Endothelial cell of umbilical vein (primary cell): ENCODE measurements around the gene DPP6. TPM values are rescaled to one million over a fixed set of nuclear protein-coding genes. Genes with fewer than 3 reads are reported as not detected.

Experiments used
- BruUV-seq: library from RNA; stranded (reverse); fragments of 400-500 nt; replicated peaks from 2 replicates; lab custom pipeline; 2021; lab: Mats Ljungman, UMichigan
- CTCF ChIA-PET: fragments of 300-600, 350-600 bp; sonication (Branson Sonifier 250); formaldehyde crosslinking; loops from one replicate; lab custom pipeline; 2021; ENCODE audit warnings: antibody characterized with exemption, inconsistent platforms; lab: Charles Lee
- POLR2A ChIA-PET: fragments of 300-600, 350-600 bp; sonication (Branson Sonifier 250); formaldehyde crosslinking; loops from one replicate; lab custom pipeline; 2021; ENCODE audit warnings: antibody characterized with exemption, inconsistent platforms; lab: Charles Lee
- DNase-seq: peaks from one replicate; pipeline ENCODE4 v3.0.0-alpha.2; 2011; ENCODE audit warnings: low read depth, low spot score
- FAIRE-seq: peaks from 2 replicates; lab custom pipeline; 2011; peaks lifted over from hg19 to GRCh38; lab: Jason Lieb, UNC
- H2AFZ ChIP-seq: 2 replicates; pipeline ENCODE4 v1.6.0; 2012; ENCODE audit warnings: low read depth, low read length, control low read depth, inconsistent platforms
- H3K27ac ChIP-seq: 2 replicates; pipeline ENCODE4 v1.5.1; 2011; ENCODE audit warnings: low read depth, mild to moderate bottlenecking, control low read depth, low read length, moderate library complexity; ENCODE audit not compliant: insufficient read depth
- H3K27me3 ChIP-seq, 2 experiments: 2 replicates each; pipeline versions ENCODE4 v1.6.0 to v1.6.1; 2011; ENCODE audit warnings: low read length in 2 of 2, mixed read lengths in 1 of 2; ENCODE audit not compliant: control insufficient read depth in 2 of 2, insufficient read depth in 2 of 2
- H3K36me3 ChIP-seq, 2 experiments: 2 replicates in 1 of 2; 3 replicates in 1 of 2; pipeline ENCODE4 v1.5.1; 2011; ENCODE audit warnings: low read length in 2 of 2, mild to moderate bottlenecking in 1 of 2, moderate library complexity in 1 of 2; ENCODE audit not compliant: control insufficient read depth in 2 of 2, insufficient read depth in 2 of 2; ENCODE audit errors: extremely low read depth in 1 of 2
- H3K4me1 ChIP-seq: 3 replicates; pipeline ENCODE4 v1.5.1; 2011; ENCODE audit warnings: mild to moderate bottlenecking, low read length; ENCODE audit not compliant: control insufficient read depth, insufficient read depth; ENCODE audit errors: extremely low read depth
- H3K4me2 ChIP-seq: 2 replicates; pipeline ENCODE4 v1.6.1; 2011; ENCODE audit warnings: low read length, control low read depth, mixed read lengths; ENCODE audit not compliant: insufficient read depth
- H3K4me3 ChIP-seq, 3 experiments: fragments of 200-600 bp in 1 of 3; sonication (generic), shearing (Covaris generic) in 1 of 3; replicated peaks in 1 of 3; 2 replicates each; pipeline ENCODE4 v1.5.1; 2011 to 2016; ENCODE audit warnings: control low read depth in 3 of 3, low read length in 3 of 3, mild to moderate bottlenecking in 2 of 3, inconsistent platforms in 1 of 3, low read depth in 1 of 3, moderate library complexity in 1 of 3; ENCODE audit not compliant: insufficient read depth in 1 of 3
- H3K79me2 ChIP-seq: 2 replicates; pipeline ENCODE4 v1.6.0; 2012; ENCODE audit warnings: low read length, inconsistent platforms; ENCODE audit not compliant: control insufficient read depth, insufficient read depth
- H3K9ac ChIP-seq: replicated peaks from 2 replicates; pipeline ENCODE3; 2011; ENCODE audit warnings: low read length, control low read depth; ENCODE audit not compliant: insufficient read depth; ENCODE audit errors: extremely low read depth
- H3K9me1 ChIP-seq: replicated peaks from 3 replicates; pipeline ENCODE4 v1.6.0; 2011; ENCODE audit warnings: mild to moderate bottlenecking, low read length; ENCODE audit not compliant: control insufficient read depth, insufficient read depth; ENCODE audit errors: extremely low read depth
- H3K9me3 ChIP-seq: replicated peaks from 2 replicates; pipeline ENCODE4 v1.5.1; 2012; ENCODE audit warnings: low read length, inconsistent platforms; ENCODE audit not compliant: control insufficient read depth, insufficient read depth
- H4K20me1 ChIP-seq: replicated peaks from 2 replicates; pipeline ENCODE3; 2011; ENCODE audit warnings: mild to moderate bottlenecking, low read length; ENCODE audit not compliant: control insufficient read depth, insufficient read depth; ENCODE audit errors: extremely low read depth
- EZH2 ChIP-seq: IDR thresholded peaks from 2 replicates; pipeline ENCODE4 v1.6.1; 2012; ENCODE audit warnings: borderline replicate concordance, low read depth, mild to moderate bottlenecking, moderate library complexity, low read length, inconsistent platforms; ENCODE audit not compliant: severe bottlenecking
- FOS ChIP-seq: IDR thresholded peaks from 2 replicates; pipeline ENCODE4 v1.6.1; 2011; ENCODE audit warnings: mild to moderate bottlenecking, low read length, moderate library complexity, borderline replicate concordance; ENCODE audit not compliant: insufficient read depth
- GATA2 ChIP-seq: IDR thresholded peaks from 2 replicates; pipeline ENCODE4 v1.7.0; 2011; ENCODE audit warnings: low read depth, mild to moderate bottlenecking, moderate library complexity, mixed read lengths, low read length; ENCODE audit not compliant: insufficient read length, insufficient read depth
- POLR2AphosphoS5 ChIP-seq: IDR thresholded peaks from 2 replicates; pipeline ENCODE4 v1.6.1; 2012; ENCODE audit warnings: low read depth, mild to moderate bottlenecking, control low read depth, low read length, moderate library complexity; ENCODE audit not compliant: insufficient read depth
- dilution Hi-C: fragments of 300-500 bp; cut with MboI; formaldehyde crosslinking; loops from one replicate; pipeline ENCODE4 v1.15.0; 2019; ENCODE audit warnings: low sequenced_read_pairs; ENCODE audit not compliant: extremely low pct_ligation_motif_present
- intact Hi-C: fragments of 100-400 bp; cut with micrococcal nuclease; formaldehyde crosslinking; loops from one replicate; pipeline ENCODE4 v1.10.0; 2022
- polyA plus RNA-seq, 4 experiments: library from polyadenylated mRNA; depleted of rRNA in 3 of 4; stranded (reverse) in 3 of 4; unstranded in 1 of 4; fragments of >200 nt; gene quantifications; 2 replicates each; pipeline versions ENCODE4 v1.2.1 to v1.2.3, GENCODE V29; 2011 to 2012; ENCODE audit warnings: missing spikeins in 1 of 4
- total RNA-seq: library from RNA; stranded (reverse); gene quantifications from 2 replicates; pipeline ENCODE4 v1.2.3, GENCODE V29; 2021
- TF ChIP-seq, protein P1 (sequence below), 2 donors: IDR thresholded peaks; 1 replicate in 1 of 2; 2 replicates in 1 of 2; pipeline ENCODE4 v1.5.1; 2011; ENCODE audit warnings: low read length in 2 of 2, mild to moderate bottlenecking in 2 of 2, moderate library complexity in 2 of 2, control low read depth in 1 of 2, inconsistent platforms in 1 of 2, low read depth in 1 of 2; ENCODE audit not compliant: insufficient read depth in 1 of 2; ENCODE audit errors: extremely low read depth in 1 of 2
- TF ChIP-seq, protein P2 (sequence below): IDR thresholded peaks from 2 replicates; pipeline ENCODE4 v1.6.1; 2011; ENCODE audit not compliant: insufficient read depth, insufficient read length

DPP6 gene
- total and polyA plus RNA-seq, 2 donors (not counting 3 experiments of a cell fraction or from before 2014, with no cell fraction given) = not detected

DNA sequence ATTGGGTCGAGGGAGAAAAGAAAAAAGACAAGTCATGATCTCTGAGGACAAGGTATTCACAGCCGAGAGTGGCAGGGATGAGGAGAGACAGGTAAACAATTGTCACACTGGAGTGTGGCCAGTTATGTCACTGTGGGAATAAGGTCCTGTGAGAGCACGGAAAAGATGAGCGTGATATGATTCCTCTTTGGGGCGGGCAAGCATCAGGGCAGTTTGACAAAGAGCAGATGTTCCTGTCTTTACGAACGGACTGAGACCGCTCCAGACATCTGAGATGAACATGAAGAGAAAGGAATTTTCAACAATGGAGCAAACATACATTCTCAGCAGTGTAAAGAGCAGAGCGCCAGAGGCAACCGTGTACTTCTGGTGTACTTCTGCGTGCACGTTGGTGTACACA is 278.1 kb downstream of the DPP6 start:
- BruUV-seq = no TSS peak
- no peaks in the 10 kb centered on the region for H3K4me1 ChIP-seq
- no peak overlapping the region for H3K4me2 ChIP-seq
- no peak overlapping the region for H2AFZ ChIP-seq
- H3K36me3 ChIP-seq = no peaks in the 10 kb centered on the region
- H3K27me3 ChIP-seq = no peaks in the 10 kb centered on the region
- no peak overlapping the region for H3K9ac ChIP-seq
- TF ChIP-seq EZH2 (no peak), GATA2 (no peak), POLR2AphosphoS5 (no peak), FOS (no peak)
- TF ChIP-seq, protein P1, sequence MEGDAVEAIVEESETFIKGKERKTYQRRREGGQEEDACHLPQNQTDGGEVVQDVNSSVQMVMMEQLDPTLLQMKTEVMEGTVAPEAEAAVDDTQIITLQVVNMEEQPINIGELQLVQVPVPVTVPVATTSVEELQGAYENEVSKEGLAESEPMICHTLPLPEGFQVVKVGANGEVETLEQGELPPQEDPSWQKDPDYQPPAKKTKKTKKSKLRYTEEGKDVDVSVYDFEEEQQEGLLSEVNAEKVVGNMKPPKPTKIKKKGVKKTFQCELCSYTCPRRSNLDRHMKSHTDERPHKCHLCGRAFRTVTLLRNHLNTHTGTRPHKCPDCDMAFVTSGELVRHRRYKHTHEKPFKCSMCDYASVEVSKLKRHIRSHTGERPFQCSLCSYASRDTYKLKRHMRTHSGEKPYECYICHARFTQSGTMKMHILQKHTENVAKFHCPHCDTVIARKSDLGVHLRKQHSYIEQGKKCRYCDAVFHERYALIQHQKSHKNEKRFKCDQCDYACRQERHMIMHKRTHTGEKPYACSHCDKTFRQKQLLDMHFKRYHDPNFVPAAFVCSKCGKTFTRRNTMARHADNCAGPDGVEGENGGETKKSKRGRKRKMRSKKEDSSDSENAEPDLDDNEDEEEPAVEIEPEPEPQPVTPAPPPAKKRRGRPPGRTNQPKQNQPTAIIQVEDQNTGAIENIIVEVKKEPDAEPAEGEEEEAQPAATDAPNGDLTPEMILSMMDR (IDR thresholded peaks at IDR 0.05; ENCODE audit: extremely low read depth in 1 of 2, insufficient read depth in 1 of 2, low read depth in 1 of 2, low read length in 2 of 2) = no peak
- TF ChIP-seq, protein P2, sequence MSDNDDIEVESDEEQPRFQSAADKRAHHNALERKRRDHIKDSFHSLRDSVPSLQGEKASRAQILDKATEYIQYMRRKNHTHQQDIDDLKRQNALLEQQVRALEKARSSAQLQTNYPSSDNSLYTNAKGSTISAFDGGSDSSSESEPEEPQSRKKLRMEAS = no peak
- FAIRE-seq (no peak), DNase-seq (no peak)
- H3K4me3 ChIP-seq = no peak overlapping the region
- no peaks in the 10 kb centered on the region for H4K20me1 ChIP-seq
- H3K27ac ChIP-seq = no peak overlapping the region
- H3K79me2 ChIP-seq = no peaks in the 10 kb centered on the region
- POLR2A ChIA-PET = no interaction called here
- intact Hi-C loops (no loop called here), dilution Hi-C loops (no loop called here)
- H3K9me3 ChIP-seq = peaks cover 7% of the 10 kb centered on the region
- no peaks in the 10 kb centered on the region for H3K9me1 ChIP-seq
- CTCF ChIA-PET = no interaction called here
